ENCODE measurements around the gene BUB1.
"Not testable (repeated sequence)": the region's sequence is repeated elsewhere in the genome, so short reads cannot be mapped to it uniquely, and the experiment has no call there.

BUB1 gene

DNA sequence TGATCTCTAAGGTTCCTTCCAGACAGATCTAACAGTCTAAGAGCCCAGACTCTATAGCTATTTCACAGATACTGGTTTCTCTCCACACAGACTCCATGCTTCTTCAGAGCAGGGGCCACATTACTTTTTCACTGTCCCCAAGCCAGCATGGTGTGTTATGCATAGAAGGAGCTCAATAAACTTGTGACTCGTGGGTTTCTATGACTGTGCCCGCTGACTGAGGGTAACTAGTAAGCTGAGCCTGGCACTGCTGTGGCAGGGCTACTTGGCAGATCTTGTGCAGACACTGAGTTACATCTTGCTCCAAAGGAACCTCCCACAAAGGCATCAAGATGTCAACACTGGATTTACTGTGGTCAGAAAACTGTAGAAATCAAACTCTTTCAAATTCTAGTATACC lies 85.9 kb downstream of the BUB1 start:
- not testable (repeated sequence) for DNase-seq (ENCODE audit: low spot score)

DNA sequence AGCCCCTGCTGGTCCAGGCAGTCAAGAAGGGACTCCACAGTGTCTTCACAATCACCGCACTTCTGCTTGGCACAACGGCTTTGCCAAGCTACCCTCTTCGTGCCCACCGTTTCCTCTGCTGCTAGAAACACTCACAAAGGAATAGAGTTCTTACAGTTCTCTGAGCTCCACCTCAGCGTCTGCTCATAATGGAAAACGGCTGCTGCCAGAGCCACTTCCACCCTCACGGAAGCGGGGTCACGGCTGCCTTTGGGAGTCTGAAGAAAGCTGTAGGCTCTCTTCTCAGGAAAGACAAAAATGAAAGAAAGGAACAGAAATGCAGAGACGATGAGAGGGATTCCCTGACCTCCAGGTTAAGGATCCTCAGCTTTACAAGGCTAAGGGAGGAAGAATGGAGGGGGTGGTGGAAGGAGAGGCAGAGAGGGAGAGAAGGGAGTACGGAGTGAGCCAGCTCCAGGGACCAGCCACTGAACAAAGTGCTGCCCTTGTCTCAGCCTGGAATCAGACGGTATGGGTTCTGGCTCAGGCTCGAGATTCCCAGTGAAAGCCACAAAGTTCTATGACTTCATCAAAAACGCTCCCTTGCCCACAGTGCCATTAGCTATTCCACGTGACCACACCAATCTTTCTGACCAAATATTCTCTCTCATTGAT lies 88.1 kb downstream of the BUB1 start:
- DNase-seq (ENCODE audit: low spot score) = not testable (repeated sequence)

DNA sequence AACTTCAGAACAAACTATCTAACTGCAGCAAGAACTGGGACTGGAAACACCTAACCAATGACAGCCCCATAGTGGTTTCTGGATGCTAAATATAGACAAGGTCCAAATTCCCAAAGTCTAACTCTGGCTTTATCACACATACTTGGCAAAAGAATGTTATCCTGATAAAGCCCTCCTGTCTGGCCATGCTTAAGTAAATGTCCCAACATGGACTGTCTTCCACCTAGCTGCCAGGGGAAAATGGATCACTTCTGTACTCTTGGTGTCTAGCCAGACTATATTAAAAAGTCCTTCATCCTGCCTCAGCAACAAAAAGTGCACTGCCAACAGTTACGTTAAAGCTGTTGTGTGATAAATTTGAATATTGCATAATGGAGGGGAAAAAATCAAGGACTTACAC lies 89.3 kb downstream of the BUB1 start:
- DNase-seq (ENCODE audit: low spot score) = not testable (repeated sequence)

Measured in kidney tubule cell (primary cell).